Testis (tissue), 2 donors: Measurements from ENCODE around the gene TMEM9.

Source experiments
- CTCF ChIP-seq, 3 experiments: fragments of 450-650 bp in 2 of 3; fragments of 200-600 bp in 1 of 3; sonication (generic) in 1 of 3; IDR thresholded peaks; one replicate each; pipeline ENCODE4 v1.5.1; 2016 to 2019; ENCODE audit warnings: antibody characterized with exemption in 3 of 3, mild to moderate bottlenecking in 2 of 3, moderate library complexity in 1 of 3
- POLR2A ChIP-seq: fragments of 450-650 bp; IDR thresholded peaks from one replicate; pipeline ENCODE4 v1.6.1; 2017; ENCODE audit warnings: antibody characterized with exemption, mild to moderate bottlenecking, moderate library complexity

- TF ChIP-seq CTCF (IDR thresholded peaks at IDR 0.05) (no peak), POLR2A (no peak)
Observed at GRCh38 chr1:201136355-201137023, 17.8 kb downstream of the TMEM9 start.
